Activated B cell treated with CpG ODN at 0.5 μM for 24 hours (primary cell): ENCODE measurements around the gene RAG2. TPM values are rescaled to one million over a fixed set of nuclear protein-coding genes. Genes with fewer than 3 reads are reported as not detected.

Experiments
- ATAC-seq: fragments of 200-7000 bp; cut with Tn5 transposase; one replicate; pipeline ENCODE4 v1.10.0; 2021; ENCODE audit warnings: low read depth, mild to moderate bottlenecking, moderate library complexity
- CTCF ChIA-PET: fragments of 350-600 bp; sonication (Branson Sonifier 250); formaldehyde crosslinking; loops from one replicate; lab custom pipeline; 2021; ENCODE audit warnings: antibody characterized with exemption; lab: Charles Lee
- POLR2A ChIA-PET: fragments of 350-600 bp; sonication (Branson Sonifier 250); formaldehyde crosslinking; loops from one replicate; lab custom pipeline; 2021; ENCODE audit warnings: antibody characterized with exemption; lab: Charles Lee
- DNase-seq: peaks from one replicate; pipeline ENCODE4 v3.0.0; 2022
- H3K27ac Mint-ChIP-seq: one replicate; pipeline ENCODE4 v1.8.0; 2020; ENCODE audit warnings: mixed read lengths
- H3K27me3 Mint-ChIP-seq: one replicate; pipeline ENCODE4 v1.8.0; 2021; ENCODE audit warnings: mixed read lengths
- H3K36me3 Mint-ChIP-seq: one replicate; pipeline ENCODE4 v1.8.0; 2021; ENCODE audit warnings: low read depth, mixed read lengths
- H3K4me1 Mint-ChIP-seq: one replicate; pipeline ENCODE4 v1.8.0; 2021; ENCODE audit warnings: mixed read lengths
- H3K4me3 Mint-ChIP-seq: one replicate; pipeline ENCODE4 v1.8.0; 2020; ENCODE audit warnings: mild to moderate bottlenecking, mixed read lengths
- H3K9me3 Mint-ChIP-seq: one replicate; pipeline ENCODE4 v1.8.0; 2020; ENCODE audit warnings: mixed read lengths
- intact Hi-C: fragments of 100-400 bp; cut with micrococcal nuclease; formaldehyde crosslinking; loops from one replicate; pipeline ENCODE4 v1.15.1; 2024
- total RNA-seq: library from RNA; stranded (reverse); gene quantifications from 2 replicates; pipeline ENCODE4 v1.2.3, GENCODE V29; 2022
- TF ChIP-seq, protein P1 (sequence below): fragments of 200-600 bp; IDR thresholded peaks from one replicate; pipeline ENCODE4 v1.8.0; 2022; ENCODE audit warnings: antibody characterized with exemption, mild to moderate bottlenecking

RAG2 gene
- total RNA-seq, 1 donor from 2014 or later: not detected

DNA sequence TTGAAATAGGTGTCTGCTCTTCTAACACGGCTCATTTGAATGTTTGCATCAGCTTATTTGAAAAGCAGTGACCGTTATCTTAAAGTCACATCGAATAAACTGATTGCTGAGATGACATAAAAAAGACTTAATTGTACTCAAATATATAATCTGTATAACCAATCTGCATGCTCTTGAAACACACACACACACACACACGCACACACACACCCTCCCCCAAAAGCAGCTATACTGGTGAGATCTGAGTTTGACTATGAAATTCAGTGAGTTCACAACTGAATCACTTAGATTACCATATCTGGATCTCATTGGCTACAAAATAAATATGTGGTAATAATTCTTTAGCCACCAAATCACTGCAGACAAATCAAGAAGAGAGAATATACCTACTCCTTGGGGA, 7.5 kb downstream of the RAG2 start:
- intact Hi-C loops: no loop called here
- DNase-seq (no peak), ATAC-seq (no peak)
- POLR2A ChIA-PET: no interaction called here
- Mint-ChIP-seq H3K9me3 (no peaks in the 10 kb centered on the region), H3K4me1 (peaks cover 10% of the 10 kb centered on the region), H3K4me3 (no peak overlapping the region), H3K27me3 (peaks cover 37% of the 10 kb centered on the region), H3K27ac (no peak overlapping the region), H3K36me3 (no peaks in the 10 kb centered on the region)
- TF ChIP-seq, protein P1, sequence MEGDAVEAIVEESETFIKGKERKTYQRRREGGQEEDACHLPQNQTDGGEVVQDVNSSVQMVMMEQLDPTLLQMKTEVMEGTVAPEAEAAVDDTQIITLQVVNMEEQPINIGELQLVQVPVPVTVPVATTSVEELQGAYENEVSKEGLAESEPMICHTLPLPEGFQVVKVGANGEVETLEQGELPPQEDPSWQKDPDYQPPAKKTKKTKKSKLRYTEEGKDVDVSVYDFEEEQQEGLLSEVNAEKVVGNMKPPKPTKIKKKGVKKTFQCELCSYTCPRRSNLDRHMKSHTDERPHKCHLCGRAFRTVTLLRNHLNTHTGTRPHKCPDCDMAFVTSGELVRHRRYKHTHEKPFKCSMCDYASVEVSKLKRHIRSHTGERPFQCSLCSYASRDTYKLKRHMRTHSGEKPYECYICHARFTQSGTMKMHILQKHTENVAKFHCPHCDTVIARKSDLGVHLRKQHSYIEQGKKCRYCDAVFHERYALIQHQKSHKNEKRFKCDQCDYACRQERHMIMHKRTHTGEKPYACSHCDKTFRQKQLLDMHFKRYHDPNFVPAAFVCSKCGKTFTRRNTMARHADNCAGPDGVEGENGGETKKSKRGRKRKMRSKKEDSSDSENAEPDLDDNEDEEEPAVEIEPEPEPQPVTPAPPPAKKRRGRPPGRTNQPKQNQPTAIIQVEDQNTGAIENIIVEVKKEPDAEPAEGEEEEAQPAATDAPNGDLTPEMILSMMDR: no peak
- CTCF ChIA-PET: no interaction called here

DNA sequence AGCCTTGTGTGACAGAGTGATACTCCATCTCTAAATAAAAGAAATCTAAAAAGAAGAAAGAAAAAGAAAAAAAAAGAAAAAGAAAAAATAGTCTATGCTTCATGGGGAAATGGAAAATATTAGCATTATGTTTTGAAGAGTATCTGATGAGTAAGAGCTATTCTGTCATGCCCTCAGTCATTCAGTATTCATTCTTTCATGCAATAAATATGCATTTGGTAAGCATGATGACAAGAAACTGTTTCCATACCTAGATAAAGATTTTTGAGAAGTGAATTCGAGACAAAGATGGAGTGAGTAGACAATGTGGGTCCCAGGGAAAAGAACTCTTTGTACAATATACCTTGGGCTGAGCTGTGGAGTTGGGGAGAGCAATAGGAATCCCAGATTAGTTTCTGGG, 9.9 kb downstream of the RAG2 start:
- peaks cover 3% of the 10 kb centered on the region for H3K4me1 Mint-ChIP-seq
- H3K4me3 Mint-ChIP-seq: no peak overlapping the region
- TF ChIP-seq, protein P1: no peak
- H3K36me3 Mint-ChIP-seq: no peaks in the 10 kb centered on the region
- CTCF ChIA-PET: no interaction called here
- POLR2A ChIA-PET: no interaction called here
- intact Hi-C loops: no loop called here
- ATAC-seq: no peak
- H3K27me3 Mint-ChIP-seq: peaks cover 23% of the 10 kb centered on the region
- H3K27ac Mint-ChIP-seq: no peak overlapping the region
- no peaks in the 10 kb centered on the region for H3K9me3 Mint-ChIP-seq
- no peak for DNase-seq

DNA sequence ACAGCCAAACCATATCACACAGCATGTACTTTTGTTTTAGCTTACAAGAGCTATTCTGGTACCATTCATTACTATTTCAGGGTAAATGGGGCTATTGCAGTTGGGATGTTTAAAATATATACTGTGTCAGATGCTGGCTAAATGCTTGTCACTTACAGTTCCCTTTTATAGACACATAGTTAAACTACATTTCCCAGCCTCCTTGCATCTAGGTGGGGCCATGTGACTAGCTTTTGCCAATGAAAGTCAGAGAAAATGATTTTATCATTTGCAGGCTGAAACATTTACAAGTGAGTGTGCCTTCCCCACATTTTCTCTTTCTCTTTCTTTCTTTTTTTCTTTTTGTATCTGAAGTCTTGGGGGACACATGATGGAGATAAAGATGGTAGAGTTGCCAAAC, 11.5 kb downstream of the RAG2 start:
- Mint-ChIP-seq H3K9me3 (peaks cover 8% of the 10 kb centered on the region), H3K4me3 (no peak overlapping the region), H3K4me1 (peaks cover 3% of the 10 kb centered on the region), H3K27ac (no peak overlapping the region), H3K27me3 (peaks cover 21% of the 10 kb centered on the region), H3K36me3 (no peaks in the 10 kb centered on the region)
- ATAC-seq (peak; percentile 45), DNase-seq (no peak)
- intact Hi-C loops: no loop called here
- POLR2A ChIA-PET: no interaction called here
- CTCF ChIA-PET: no interaction called here
- TF ChIP-seq, protein P1: no peak

DNA sequence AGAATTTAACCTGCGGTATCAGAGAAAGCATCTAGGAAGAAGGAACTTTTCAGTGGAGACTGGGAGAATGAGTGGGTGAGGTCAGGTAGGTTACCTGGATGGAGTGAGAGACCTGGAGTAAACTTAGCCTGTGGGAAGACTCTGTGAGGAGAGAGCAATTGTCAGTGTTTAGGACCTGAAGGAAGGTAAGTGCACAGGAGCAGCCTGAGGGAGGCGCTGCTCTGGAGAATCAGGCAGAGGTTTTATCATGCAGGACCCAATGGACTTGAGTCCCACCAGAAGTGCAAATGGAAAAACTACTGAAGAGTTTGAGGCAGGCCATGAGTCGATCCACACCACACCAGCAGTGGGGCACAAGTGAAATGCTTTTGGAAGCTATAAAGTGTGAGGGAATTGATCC, 14.4 kb downstream of the RAG2 start:
- no peak overlapping the region for H3K27ac Mint-ChIP-seq
- H3K4me3 Mint-ChIP-seq: no peak overlapping the region
- no peaks in the 10 kb centered on the region for H3K36me3 Mint-ChIP-seq
- intact Hi-C loops: no loop called here
- peaks cover 18% of the 10 kb centered on the region for H3K27me3 Mint-ChIP-seq
- TF ChIP-seq, protein P1: no peak
- H3K9me3 Mint-ChIP-seq: peaks cover 8% of the 10 kb centered on the region
- ChIA-PET CTCF (no interaction called here), POLR2A (no interaction called here)
- H3K4me1 Mint-ChIP-seq: peaks cover 3% of the 10 kb centered on the region
- no peak for DNase-seq
- ATAC-seq: no peak

DNA sequence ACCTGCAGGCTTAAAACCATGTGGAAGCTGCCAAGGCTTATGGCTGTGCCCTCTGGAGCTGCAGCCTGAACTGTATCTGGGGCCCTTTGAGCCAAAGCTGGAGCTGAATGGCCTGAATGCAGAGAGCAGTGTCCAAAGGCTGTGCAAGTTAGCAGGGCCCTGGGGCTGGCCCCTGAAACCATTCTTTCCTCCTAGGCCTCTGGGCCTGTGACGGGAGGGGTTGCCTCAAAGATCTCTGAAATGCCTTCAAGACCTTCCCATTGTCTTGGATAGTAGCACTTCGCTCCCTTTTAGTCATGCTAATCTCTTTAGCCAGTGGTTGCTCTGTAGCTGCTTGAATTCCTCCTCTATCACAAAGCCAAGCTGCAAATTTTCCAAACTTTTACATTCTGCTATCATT, 16.5 kb downstream of the RAG2 start:
- ChIA-PET POLR2A (no interaction called here), CTCF (no interaction called here)
- DNase-seq (no peak), ATAC-seq (no peak)
- TF ChIP-seq, protein P1: no peak
- Mint-ChIP-seq H3K27me3 (peaks cover 15% of the 10 kb centered on the region), H3K4me1 (no peaks in the 10 kb centered on the region), H3K9me3 (peaks cover 8% of the 10 kb centered on the region), H3K36me3 (no peaks in the 10 kb centered on the region), H3K4me3 (no peak overlapping the region), H3K27ac (no peak overlapping the region)
- intact Hi-C loops: no loop called here
